ENCODE measurements around the gene RASL10A.

Gene RASL10A

DNA sequence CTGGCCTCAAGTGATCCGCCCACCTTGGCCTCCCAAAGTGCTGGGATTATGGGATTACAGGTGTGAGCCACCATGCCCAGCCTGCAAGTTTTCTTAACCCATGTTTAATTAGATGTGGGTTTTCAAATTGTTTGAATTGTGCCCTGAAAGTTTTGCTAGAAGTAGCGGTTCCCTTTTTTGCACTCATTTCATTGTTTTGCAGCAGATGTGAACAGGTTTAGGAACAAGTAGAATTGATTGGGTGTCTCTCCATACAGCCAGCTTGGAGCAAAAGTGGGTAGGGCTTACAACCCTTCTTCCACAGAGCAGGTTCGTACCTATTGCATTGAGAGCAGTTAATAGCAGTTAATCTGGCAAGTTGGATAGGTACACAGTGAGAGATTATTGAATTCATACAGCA is 31.3 kb downstream of the RASL10A start:
- DNase-seq (ENCODE audit: low read depth): no peak
- TF ChIP-seq, protein P1, sequence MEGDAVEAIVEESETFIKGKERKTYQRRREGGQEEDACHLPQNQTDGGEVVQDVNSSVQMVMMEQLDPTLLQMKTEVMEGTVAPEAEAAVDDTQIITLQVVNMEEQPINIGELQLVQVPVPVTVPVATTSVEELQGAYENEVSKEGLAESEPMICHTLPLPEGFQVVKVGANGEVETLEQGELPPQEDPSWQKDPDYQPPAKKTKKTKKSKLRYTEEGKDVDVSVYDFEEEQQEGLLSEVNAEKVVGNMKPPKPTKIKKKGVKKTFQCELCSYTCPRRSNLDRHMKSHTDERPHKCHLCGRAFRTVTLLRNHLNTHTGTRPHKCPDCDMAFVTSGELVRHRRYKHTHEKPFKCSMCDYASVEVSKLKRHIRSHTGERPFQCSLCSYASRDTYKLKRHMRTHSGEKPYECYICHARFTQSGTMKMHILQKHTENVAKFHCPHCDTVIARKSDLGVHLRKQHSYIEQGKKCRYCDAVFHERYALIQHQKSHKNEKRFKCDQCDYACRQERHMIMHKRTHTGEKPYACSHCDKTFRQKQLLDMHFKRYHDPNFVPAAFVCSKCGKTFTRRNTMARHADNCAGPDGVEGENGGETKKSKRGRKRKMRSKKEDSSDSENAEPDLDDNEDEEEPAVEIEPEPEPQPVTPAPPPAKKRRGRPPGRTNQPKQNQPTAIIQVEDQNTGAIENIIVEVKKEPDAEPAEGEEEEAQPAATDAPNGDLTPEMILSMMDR (conservative IDR thresholded peaks at IDR 0.05; ENCODE audit: low read length): no peak
- no peak overlapping the region for H3K4me3 ChIP-seq (ENCODE audit: low read length)

DNA sequence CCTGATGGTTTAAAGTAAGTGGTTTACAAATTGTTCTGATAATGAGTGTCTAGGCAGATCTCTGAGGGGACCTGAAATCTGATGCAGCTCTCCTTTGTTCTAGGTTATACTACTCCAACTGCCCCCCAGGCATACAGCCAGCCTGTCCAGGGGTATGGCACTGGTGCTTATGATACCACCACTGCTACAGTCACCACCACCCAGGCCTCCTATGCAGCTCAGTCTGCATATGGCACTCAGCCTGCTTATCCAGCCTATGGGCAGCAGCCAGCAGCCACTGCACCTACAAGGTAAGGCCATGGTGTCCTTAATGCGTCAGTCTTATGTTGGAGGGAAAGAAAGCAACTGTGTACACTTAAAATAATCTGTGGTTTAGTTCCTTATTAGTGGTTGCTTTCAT is 37.6 kb downstream of the RASL10A start:
- DNase-seq (ENCODE audit: low read depth): no peak
- TF ChIP-seq, protein P1 (conservative IDR thresholded peaks at IDR 0.05; ENCODE audit: low read length): no peak
- no peak overlapping the region for H3K4me3 ChIP-seq (ENCODE audit: low read length)

DNA sequence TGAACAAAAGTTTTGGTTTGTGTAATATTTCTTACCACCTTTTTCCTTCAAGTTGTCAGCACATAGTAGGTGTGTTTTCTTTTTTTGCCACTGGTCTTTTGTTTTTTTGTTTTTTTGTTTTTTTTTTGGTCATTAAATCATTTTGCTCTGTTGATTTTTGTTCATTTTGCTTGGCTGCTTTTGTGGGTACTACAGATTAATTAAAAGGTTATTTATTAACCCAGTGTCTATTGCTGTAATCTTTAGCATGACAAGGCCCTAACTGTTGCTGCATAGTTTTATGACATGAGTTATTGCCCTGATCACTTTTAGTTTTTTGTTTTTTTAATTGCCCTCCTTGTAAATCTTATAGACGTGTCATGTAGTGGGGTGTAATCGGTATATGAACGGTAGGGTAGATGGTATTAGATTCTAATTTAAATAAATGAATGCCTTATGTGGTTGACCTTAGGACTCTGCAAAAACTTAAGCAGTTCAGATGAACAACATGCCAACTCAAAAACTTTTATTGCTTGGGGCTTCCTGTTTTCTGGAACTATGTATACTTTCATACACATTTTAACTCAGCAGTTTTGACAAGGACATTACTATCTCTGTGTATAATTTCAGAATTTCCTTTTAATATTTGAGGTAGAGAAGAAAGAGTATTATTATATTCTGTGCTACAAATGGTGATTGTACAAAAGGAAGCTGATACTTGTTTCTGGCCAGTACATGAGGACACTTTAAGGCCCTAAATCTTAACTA is 39.5 kb downstream of the RASL10A start:
- DNase-seq (ENCODE audit: low read depth): no peak
- TF ChIP-seq, protein P1 (conservative IDR thresholded peaks at IDR 0.05; ENCODE audit: low read length): no peak

DNA sequence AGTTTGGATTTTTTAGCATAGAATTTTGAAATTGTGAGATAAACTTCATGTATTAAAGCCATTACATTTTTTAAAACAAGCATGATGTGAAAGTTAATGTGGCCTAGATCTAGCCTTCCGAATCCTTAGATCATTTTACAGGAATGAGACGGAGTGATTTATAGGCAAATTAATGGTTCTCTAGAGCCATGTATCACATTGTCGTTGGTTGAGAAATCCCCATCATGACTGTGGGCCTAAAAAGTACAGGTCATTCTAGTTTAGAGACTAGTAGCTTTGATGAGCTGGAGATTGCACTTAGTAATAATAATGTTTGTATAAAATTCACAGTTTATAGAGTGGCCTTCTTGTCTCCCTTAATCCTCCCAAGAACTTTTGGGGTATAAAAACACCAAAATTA is 40.3 kb downstream of the RASL10A start:
- DNase-seq (ENCODE audit: low read depth): no peak
- TF ChIP-seq, protein P1 (conservative IDR thresholded peaks at IDR 0.05; ENCODE audit: low read length): no peak
- no peak overlapping the region for H3K4me3 ChIP-seq (ENCODE audit: low read length)

More for the DNA sequence above, 39.5 kb downstream of the RASL10A start:
- H3K4me3 ChIP-seq (ENCODE audit: low read length): no peak overlapping the region

DNA sequence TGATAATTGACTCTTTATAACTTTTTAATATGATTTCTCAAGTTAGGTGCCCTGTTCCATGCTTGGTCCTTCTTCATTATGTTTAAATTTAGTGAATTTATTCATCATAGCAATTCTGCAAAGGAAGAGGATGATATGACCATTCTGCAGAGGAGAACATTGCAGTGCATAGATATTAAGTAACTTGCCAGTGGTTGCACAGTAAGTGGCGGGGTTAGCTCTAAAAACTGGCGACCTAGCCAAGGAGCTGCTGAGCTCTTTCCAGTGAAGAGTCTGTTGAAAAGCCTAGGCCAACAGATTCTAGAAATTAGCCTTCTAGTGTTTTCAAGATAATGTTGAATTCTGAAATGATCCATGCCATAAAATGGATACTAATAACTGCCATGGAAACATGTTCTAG is 42.9 kb downstream of the RASL10A start:
- H3K4me3 ChIP-seq (ENCODE audit: low read length): no peak overlapping the region
- no peak for DNase-seq (ENCODE audit: low read depth)
- TF ChIP-seq, protein P1 (conservative IDR thresholded peaks at IDR 0.05; ENCODE audit: low read length): no peak

DNA sequence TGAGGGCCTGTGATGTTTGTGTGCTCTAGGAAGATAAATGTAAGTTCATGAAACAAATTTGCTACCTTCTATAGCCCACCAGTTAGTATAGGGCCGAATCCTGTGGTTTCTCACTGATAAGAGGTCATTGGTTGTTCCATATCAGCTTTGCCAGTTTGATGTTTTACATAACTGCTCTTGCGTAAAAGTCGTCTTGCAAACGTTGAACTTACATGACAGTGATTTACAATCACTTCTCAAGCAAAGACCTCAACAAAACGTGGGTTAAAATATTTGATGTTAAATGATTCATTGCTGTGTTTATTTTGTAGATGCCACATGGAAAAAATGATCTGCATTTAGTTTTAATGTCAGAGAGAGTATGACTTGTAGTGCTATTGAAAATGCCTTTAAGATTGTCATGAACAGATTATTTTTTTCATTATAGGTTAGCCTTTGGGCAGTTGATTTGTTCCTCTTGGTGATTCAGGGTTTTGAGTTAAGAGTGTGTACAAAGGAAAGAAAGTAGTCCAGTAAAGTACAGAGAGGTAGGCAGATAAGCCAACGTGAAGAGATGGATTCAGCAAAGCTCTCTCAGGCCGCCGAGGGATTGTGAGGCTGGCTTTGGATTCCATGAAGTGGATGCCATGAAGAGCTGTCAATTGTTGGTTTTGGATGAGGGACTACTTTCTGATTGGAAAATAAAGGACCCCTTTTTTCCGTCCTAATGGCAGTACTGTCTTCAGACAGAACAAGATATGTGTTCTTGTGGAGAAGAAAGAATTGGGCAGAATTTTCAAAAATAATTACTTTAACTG is 44.8 kb downstream of the RASL10A start:
- peak; percentile 27 for DNase-seq (ENCODE audit: low read depth)
- TF ChIP-seq, protein P1 (conservative IDR thresholded peaks at IDR 0.05; ENCODE audit: low read length): no peak
- peak overlapping the region; percentile 91 for H3K4me3 ChIP-seq (ENCODE audit: low read length)

All from AG10803 (cell line).